Type B pancreatic cell (in vitro differentiated cells): ENCODE data around the gene FAM193A. TPM values are rescaled to one million over a fixed set of nuclear protein-coding genes. Genes with fewer than 3 reads are reported as not detected.

Experiments
- DNase-seq: peaks from one replicate; pipeline ENCODE4 v3.0.0; 2021; ENCODE audit warnings: mixed read lengths; ENCODE audit not compliant: unreplicated experiment; ENCODE audit errors: extremely low spot score
- H3K27ac Mint-ChIP-seq: 2 replicates; pipeline ENCODE4 v1.8.0; 2021; ENCODE audit warnings: mild to moderate bottlenecking, mixed read lengths
- H3K27me3 Mint-ChIP-seq: 2 replicates; pipeline ENCODE4 v1.8.0; 2021; ENCODE audit warnings: mixed read lengths
- H3K36me3 Mint-ChIP-seq: 2 replicates; pipeline ENCODE4 v1.8.0; 2021; ENCODE audit warnings: mixed read lengths
- H3K4me1 Mint-ChIP-seq: one replicate; pipeline ENCODE4 v1.8.0; 2021; ENCODE audit warnings: mixed read lengths; ENCODE audit not compliant: unreplicated experiment
- H3K4me3 Mint-ChIP-seq: 2 replicates; pipeline ENCODE4 v1.8.0; 2021; ENCODE audit warnings: mild to moderate bottlenecking, mixed read lengths
- H3K9me3 Mint-ChIP-seq: 2 replicates; pipeline ENCODE4 v1.8.0; 2021; ENCODE audit warnings: mixed read lengths
- total RNA-seq: library from RNA; stranded (reverse); gene quantifications from 2 replicates; pipeline ENCODE4 v1.2.1, GENCODE V29; 2021; ENCODE audit warnings: low replicate concordance
- TF ChIP-seq, protein P1 (sequence below): fragments of 200-600 bp; sonication (generic); conservative IDR thresholded peaks from 2 replicates; pipeline ENCODE4 v1.5.0; 2021; ENCODE audit warnings: antibody characterized with exemption, mild to moderate bottlenecking

FAM193A gene
- total RNA-seq, 1 donor from 2014 or later = 37.1 TPM

DNA sequence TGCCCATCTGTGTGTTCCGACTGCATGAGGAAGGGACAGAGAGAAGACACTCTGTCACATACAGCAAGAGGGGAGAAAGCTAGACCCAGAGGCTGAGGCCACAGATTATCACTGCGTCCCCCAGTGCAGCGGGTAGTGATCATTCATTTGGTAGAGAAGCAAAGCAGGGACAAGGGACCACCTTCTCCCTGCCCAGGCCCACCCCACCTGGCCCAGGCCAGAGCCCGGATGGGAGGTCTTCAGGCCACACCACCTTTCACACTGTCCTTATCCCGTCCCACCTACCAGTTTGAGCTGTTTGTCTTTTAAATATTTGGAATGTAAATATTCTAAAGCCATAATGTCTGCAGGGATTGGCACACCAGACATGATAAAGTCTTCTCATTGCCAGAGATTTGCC is 209.1 kb downstream of the FAM193A start:
- TF ChIP-seq, protein P1, sequence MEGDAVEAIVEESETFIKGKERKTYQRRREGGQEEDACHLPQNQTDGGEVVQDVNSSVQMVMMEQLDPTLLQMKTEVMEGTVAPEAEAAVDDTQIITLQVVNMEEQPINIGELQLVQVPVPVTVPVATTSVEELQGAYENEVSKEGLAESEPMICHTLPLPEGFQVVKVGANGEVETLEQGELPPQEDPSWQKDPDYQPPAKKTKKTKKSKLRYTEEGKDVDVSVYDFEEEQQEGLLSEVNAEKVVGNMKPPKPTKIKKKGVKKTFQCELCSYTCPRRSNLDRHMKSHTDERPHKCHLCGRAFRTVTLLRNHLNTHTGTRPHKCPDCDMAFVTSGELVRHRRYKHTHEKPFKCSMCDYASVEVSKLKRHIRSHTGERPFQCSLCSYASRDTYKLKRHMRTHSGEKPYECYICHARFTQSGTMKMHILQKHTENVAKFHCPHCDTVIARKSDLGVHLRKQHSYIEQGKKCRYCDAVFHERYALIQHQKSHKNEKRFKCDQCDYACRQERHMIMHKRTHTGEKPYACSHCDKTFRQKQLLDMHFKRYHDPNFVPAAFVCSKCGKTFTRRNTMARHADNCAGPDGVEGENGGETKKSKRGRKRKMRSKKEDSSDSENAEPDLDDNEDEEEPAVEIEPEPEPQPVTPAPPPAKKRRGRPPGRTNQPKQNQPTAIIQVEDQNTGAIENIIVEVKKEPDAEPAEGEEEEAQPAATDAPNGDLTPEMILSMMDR = no peak
- Mint-ChIP-seq H3K27ac (peak overlapping the region; percentile 57), H3K36me3 (peaks cover 10% of the 10 kb centered on the region), H3K4me3 (no peak overlapping the region), H3K9me3 (no peaks in the 10 kb centered on the region), H3K4me1 (no peaks in the 10 kb centered on the region), H3K27me3 (no peaks in the 10 kb centered on the region)
- no peak for DNase-seq

DNA sequence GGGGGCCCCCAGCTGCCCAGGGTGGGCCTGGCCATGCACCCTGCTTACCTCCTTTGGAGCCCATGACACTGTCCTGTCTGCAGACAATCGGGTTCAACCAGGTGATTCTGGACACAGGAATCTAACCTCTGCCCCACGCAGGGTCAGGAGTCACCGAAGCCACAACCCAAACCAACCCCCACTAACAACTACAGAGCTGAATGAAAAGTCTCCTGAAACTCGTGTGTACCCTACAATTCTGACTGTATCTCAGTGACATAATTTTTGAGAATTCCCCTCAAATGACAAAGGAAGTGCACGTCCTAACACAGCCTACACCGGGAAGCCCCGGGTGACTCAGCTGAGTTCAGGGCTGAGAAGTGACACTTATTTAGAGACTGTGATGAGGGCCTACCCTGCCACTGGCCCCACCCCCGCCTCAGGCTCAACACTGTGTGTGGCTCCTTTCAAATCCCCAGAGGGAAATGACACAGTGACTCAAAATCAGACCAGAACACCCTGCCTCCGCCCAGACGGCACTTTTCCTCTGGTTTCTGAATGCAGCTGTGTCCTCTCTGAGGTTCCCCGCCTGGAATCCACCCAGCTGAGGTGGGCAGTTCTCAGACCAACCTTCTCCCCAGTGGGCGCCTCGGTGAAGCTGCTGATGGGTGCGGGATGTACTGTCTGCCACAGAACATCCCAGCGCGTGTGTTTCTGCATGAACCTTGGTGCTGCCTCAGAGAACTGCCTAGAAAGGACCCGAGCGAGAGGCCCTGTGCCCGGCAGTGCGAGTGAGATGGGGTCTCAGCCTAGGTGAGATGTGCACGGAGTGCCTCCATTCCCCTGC is 209.7 kb downstream of the FAM193A start:
- Mint-ChIP-seq H3K36me3 (peaks cover 4% of the 10 kb centered on the region), H3K4me1 (no peaks in the 10 kb centered on the region), H3K4me3 (no peak overlapping the region), H3K9me3 (no peaks in the 10 kb centered on the region), H3K27me3 (no peaks in the 10 kb centered on the region), H3K27ac (peak overlapping the region; percentile 18)
- TF ChIP-seq, protein P1 = no peak
- DNase-seq = no peak

DNA sequence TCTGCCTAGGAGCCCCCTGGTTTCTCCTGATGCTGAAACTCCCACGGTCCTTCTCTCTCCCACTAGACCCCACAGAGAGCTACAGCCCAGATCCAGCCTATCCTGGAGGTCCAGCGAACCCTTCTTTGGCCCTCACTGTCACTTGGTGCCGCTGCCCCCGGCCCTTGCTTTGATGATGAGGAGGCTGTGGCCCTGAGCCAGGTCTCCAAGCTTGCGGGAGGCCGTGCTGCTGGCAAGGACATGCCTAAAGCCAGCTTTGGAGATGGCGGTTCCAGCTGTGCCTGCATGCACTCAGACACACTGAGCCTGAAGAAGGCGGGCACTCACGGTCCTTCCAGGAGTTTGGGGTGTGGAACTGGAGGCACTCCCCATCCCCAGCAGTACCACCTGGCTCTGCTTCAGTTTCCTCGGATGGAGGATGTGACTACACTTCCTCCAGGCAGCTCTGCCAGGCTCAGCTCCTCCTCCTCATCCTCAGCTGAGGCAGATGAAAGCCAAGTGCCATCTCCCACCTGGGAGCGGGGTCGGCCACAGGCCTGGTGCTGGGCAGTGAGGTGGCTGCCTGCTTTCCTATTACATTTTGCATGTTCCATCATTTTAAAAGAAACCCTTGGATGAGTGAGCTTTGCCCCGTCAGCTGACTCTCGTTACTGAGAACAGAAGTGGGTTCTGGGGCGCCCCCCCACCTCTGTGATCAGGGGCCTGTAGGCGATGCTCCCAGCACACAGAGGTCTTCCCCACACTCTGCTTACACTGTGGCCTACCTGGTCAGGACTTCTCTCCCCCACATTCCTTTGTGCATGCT is 210.6 kb downstream of the FAM193A start:
- Mint-ChIP-seq H3K9me3 (no peaks in the 10 kb centered on the region), H3K27ac (no peak overlapping the region), H3K4me3 (no peak overlapping the region), H3K36me3 (peaks cover 4% of the 10 kb centered on the region), H3K27me3 (no peaks in the 10 kb centered on the region), H3K4me1 (no peaks in the 10 kb centered on the region)
- no peak for DNase-seq
- TF ChIP-seq, protein P1 = no peak

DNA sequence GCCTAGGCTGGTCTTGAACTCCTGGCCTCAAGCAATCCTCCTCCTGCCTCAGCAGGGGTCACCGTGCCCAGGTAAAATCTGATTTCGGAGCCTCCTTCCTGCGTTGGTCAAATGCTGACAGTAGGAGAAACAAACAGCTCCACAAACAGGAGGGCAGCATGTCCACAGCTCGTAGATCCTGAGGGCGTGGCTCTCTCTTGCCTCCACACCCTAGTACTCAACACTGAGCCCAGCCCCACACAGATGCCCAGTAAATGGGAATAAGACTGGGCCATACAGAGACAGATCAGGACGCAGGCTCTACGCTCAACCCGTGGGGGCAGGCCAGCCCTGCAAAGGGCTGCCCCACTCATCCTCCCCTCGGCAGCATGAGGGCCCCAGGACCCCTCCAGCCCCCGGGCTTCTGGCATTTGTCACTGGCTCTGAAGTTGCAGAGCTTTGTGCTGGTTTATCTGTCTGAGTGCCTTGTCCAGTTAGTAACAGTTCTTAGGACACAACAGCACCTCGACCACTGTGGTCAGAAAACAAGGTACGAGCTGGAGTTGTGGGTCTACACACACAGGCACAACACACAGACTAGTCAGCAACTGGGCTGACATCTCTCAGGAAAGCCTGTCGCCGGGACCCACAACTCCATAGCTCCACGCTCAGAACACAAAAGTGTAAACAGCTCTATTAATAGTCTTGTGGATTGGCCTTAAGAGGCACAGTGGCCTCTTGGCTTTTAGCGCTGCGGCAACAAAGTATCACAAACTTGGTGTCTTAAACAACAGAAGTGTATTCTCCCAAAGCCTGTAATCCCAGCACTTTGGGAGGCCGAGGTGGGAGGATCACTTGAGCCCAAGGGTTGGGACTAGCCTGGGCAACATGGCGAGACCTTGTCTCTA is 214.5 kb downstream of the FAM193A start:
- Mint-ChIP-seq H3K27me3 (no peaks in the 10 kb centered on the region), H3K27ac (no peak overlapping the region), H3K4me1 (peaks cover 10% of the 10 kb centered on the region), H3K4me3 (no peak overlapping the region), H3K9me3 (no peaks in the 10 kb centered on the region), H3K36me3 (peaks cover 8% of the 10 kb centered on the region)
- no peak for DNase-seq
- TF ChIP-seq, protein P1 = no peak

DNA sequence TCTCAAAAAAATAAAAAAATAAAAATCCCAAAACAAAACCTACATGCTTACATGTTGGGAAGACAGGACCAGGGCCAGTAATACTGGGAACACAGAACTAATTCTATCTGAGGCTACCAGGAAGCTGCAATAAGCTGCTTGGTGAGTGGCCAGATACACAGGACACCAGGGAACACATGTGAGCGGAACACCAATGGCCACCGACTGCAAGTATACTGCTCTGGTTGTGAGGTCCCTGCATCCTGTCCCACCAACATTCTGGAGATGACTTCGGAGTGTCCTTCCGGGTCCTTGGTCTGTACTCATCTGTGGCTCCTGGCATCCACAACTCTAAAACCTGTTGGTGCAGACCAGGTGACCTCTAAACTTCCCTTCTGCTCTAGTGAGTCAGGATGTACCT is 217.0 kb downstream of the FAM193A start:
- TF ChIP-seq, protein P1 = no peak
- Mint-ChIP-seq H3K27me3 (no peaks in the 10 kb centered on the region), H3K9me3 (no peaks in the 10 kb centered on the region), H3K4me1 (peaks cover 10% of the 10 kb centered on the region), H3K27ac (no peak overlapping the region), H3K36me3 (peaks cover 4% of the 10 kb centered on the region), H3K4me3 (peak overlapping the region; percentile 61)
- DNase-seq = no peak
